Natural killer cell (primary cell): ENCODE measurements around the gene PRSS23. TPM values are rescaled to one million over a fixed set of nuclear protein-coding genes. Genes with fewer than 3 reads are reported as not detected.

Source experiments
- ATAC-seq, 3 donors: fragments of 150-1000 bp in 2 of 3; fragments of 200-7000 bp in 1 of 3; cut with Tn5 transposase; 1 replicate in 1 of 3; 2 replicates in 2 of 3; pipeline ENCODE4 v1.10.0; 2021; ENCODE audit warnings: mild to moderate bottlenecking in 2 of 3, moderate library complexity in 2 of 3
- DNase-seq, 2 donors: peaks; one replicate each; pipeline versions ENCODE4 v3.0.0 to v3.0.0-alpha.2; 2013 to 2021; ENCODE audit warnings: mixed read lengths in 1 of 2
- H3K27ac ChIP-seq: one replicate; pipeline ENCODE4 v1.5.1; 2013; ENCODE audit warnings: mild to moderate bottlenecking, low read length
- H3K27me3 ChIP-seq: one replicate; pipeline ENCODE4 v1.6.1; 2013; ENCODE audit warnings: low read length; ENCODE audit not compliant: control insufficient read depth, insufficient read depth
- H3K36me3 ChIP-seq: one replicate; pipeline ENCODE4 v1.6.1; 2013; ENCODE audit warnings: low read length; ENCODE audit not compliant: control insufficient read depth, insufficient read depth
- H3K4me1 ChIP-seq: one replicate; pipeline ENCODE4 v1.6.1; 2013; ENCODE audit warnings: low read length; ENCODE audit not compliant: control insufficient read depth, insufficient read depth
- H3K4me3 ChIP-seq: one replicate; pipeline ENCODE4 v1.5.1; 2013; ENCODE audit warnings: low read length
- H3K9me3 ChIP-seq: one replicate; pipeline ENCODE4 v1.6.1; 2013; ENCODE audit warnings: low read length; ENCODE audit not compliant: control insufficient read depth, insufficient read depth
- H3K27ac Mint-ChIP-seq, 2 donors: one replicate each; pipeline ENCODE4 v1.8.0; 2022; ENCODE audit warnings: mild to moderate bottlenecking in 2 of 2, mixed read lengths in 2 of 2, moderate library complexity in 1 of 2
- H3K27me3 Mint-ChIP-seq, 2 donors: one replicate each; pipeline ENCODE4 v1.8.0; 2022; ENCODE audit warnings: low read depth in 2 of 2, mixed read lengths in 2 of 2
- H3K36me3 Mint-ChIP-seq: one replicate; pipeline ENCODE4 v1.8.0; 2022; ENCODE audit warnings: mixed read lengths
- H3K4me1 Mint-ChIP-seq, 2 donors: one replicate each; pipeline ENCODE4 v1.8.0; 2022; ENCODE audit warnings: mixed read lengths in 2 of 2
- H3K4me3 Mint-ChIP-seq: one replicate; pipeline ENCODE4 v1.8.0; 2022; ENCODE audit warnings: mild to moderate bottlenecking, moderate library complexity, mixed read lengths
- H3K9me3 Mint-ChIP-seq, 2 donors: one replicate each; pipeline ENCODE4 v1.8.0; 2022; ENCODE audit warnings: mixed read lengths in 2 of 2
- WGBS: methylation state at CpG from one replicate; pipeline ENCODE4 v1.1.7; 2013; ENCODE audit warnings: missing lambda C conversion rate; ENCODE audit not compliant: insufficient coverage; 5-methylcytosine and 5-hydroxymethylcytosine counted together
- intact Hi-C: fragments of 100-400 bp; cut with micrococcal nuclease; formaldehyde crosslinking; loops from one replicate; pipeline ENCODE4 v1.14.2; 2022
- total RNA-seq, 4 donors: library from RNA; stranded (reverse); fragments of 120-200 nt in 1 of 4; gene quantifications; one replicate each; pipeline versions ENCODE4 v1.2.3 to v1.2.4, GENCODE V29; 2013 to 2022
- TF ChIP-seq, protein P1 (sequence below): fragments of 200-600 bp; IDR thresholded peaks from one replicate; pipeline ENCODE4 v1.8.0; 2022; ENCODE audit warnings: antibody characterized with exemption

The PRSS23 gene
- total RNA-seq, 3 donors from 2014 or later (not counting 1 experiment from before 2014, with no cell fraction given) = 79.3 to 96.5 (median 84.3) TPM

DNA sequence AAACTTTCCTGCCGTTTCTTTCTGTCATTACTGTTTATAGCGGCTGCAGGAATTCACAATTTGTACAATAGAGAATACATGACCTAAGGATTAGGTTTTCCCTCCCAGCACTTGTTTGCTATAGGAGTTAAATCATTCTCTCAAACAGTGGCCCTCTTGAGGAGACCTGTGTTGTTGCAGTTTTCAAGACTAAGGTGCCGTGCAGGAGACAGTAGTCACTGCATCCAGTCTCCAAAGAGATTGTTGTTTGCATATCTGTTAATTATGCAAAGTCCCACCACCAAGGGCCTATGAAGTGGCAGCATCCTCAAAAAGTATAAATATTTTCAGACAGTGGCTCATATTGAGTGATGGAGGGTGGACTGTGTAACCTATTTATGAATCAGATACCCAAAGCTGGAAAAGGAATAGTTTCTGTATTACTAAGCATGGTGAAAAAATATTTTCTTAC lies 2.3 kb downstream of the PRSS23 start:
- H3K4me3 ChIP-seq = peak overlapping the region; percentile 75
- TF ChIP-seq, protein P1, sequence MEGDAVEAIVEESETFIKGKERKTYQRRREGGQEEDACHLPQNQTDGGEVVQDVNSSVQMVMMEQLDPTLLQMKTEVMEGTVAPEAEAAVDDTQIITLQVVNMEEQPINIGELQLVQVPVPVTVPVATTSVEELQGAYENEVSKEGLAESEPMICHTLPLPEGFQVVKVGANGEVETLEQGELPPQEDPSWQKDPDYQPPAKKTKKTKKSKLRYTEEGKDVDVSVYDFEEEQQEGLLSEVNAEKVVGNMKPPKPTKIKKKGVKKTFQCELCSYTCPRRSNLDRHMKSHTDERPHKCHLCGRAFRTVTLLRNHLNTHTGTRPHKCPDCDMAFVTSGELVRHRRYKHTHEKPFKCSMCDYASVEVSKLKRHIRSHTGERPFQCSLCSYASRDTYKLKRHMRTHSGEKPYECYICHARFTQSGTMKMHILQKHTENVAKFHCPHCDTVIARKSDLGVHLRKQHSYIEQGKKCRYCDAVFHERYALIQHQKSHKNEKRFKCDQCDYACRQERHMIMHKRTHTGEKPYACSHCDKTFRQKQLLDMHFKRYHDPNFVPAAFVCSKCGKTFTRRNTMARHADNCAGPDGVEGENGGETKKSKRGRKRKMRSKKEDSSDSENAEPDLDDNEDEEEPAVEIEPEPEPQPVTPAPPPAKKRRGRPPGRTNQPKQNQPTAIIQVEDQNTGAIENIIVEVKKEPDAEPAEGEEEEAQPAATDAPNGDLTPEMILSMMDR = peak; percentile 60
- H3K9me3 ChIP-seq = no peaks in the 10 kb centered on the region
- WGBS = 51% methylated on average over 3 of the region's 3 CpGs
- H3K36me3 ChIP-seq = peaks cover 1% of the 10 kb centered on the region
- Mint-ChIP-seq H3K4me1 (peaks cover 71 to 74% of the 10 kb centered on the region in 2 donors), H3K9me3 (no peaks in the 10 kb centered on the region), H3K4me3 (peak overlapping the region; percentile 96), H3K36me3 (no peaks in the 10 kb centered on the region), H3K27me3 (no peaks in the 10 kb centered on the region), H3K27ac (peak overlapping the region; percentile 88 to 95)
- intact Hi-C loops = loop anchor here (2.0 to 5.0 kb wide), 2 partner anchors 190 to 316 kb away; no protein-coding TSS in a partner anchor
- peak overlapping the region; percentile 10 for H3K27ac ChIP-seq
- ATAC-seq (peak in 2 of 3 donors; percentile 27 to 32), DNase-seq (peak in 1 of 2 donors; percentile 43)
- H3K27me3 ChIP-seq = no peaks in the 10 kb centered on the region
- peaks cover 46% of the 10 kb centered on the region for H3K4me1 ChIP-seq

DNA sequence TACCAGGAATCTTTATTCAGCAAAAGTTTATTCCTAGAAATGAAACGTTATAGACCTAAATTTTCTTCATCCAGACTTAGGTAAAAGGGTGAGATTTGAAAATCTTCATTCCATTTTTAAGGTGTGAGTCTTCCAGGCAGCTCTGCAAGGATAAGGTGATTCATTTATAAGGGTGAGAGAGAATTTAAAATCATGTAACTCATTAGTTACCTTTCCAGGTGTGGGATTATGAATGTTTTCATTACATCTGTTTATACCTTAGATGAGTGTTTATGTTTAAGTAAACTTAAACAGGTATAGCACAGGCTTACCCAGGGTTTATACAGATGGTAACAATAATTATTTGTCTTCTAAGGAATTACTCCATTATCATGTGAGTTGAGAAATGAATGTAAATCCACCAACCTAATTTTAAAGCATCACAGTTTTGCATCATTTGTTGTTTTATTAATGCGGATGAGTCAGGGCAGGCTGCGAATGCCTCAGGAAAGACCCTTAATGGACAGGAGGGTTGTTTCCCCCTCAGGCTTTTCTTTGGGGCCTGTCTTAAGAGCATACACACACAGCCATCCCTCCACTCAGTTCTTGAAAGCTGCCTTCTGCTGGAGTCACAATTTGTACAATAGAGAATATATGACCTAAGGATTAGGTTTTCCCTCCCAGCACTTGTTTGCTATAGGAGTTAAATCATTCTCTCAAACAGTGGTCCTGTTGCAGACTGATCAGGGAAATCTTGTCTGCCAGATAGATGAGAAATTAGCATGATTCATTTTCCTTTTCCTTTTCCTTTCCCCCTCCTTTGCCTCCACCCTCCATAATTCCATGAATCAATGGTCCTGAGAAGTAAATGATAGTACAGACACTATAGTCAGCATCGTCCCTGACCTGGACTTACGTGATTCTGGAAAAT lies 3.0 kb downstream of the PRSS23 start:
- Mint-ChIP-seq H3K9me3 (no peaks in the 10 kb centered on the region), H3K27me3 (no peaks in the 10 kb centered on the region), H3K27ac (peak overlapping the region; percentile 88 to 95), H3K36me3 (no peaks in the 10 kb centered on the region), H3K4me3 (peak overlapping the region; percentile 96), H3K4me1 (peaks cover 79 to 81% of the 10 kb centered on the region in 2 donors)
- no peaks in the 10 kb centered on the region for H3K9me3 ChIP-seq
- peak overlapping the region; percentile 35 for H3K27ac ChIP-seq
- WGBS = 96% methylated on average over 4 of the region's 5 CpGs
- H3K36me3 ChIP-seq = peaks cover 7% of the 10 kb centered on the region
- H3K4me3 ChIP-seq = no peak overlapping the region
- intact Hi-C loops = loop anchor here (2.0 to 5.0 kb wide), 2 partner anchors 191 to 317 kb away; no protein-coding TSS in a partner anchor
- no peak for DNase-seq
- ATAC-seq = no peak
- peaks cover 53% of the 10 kb centered on the region for H3K4me1 ChIP-seq
- H3K27me3 ChIP-seq = no peaks in the 10 kb centered on the region
- TF ChIP-seq, protein P1 = no peak

DNA sequence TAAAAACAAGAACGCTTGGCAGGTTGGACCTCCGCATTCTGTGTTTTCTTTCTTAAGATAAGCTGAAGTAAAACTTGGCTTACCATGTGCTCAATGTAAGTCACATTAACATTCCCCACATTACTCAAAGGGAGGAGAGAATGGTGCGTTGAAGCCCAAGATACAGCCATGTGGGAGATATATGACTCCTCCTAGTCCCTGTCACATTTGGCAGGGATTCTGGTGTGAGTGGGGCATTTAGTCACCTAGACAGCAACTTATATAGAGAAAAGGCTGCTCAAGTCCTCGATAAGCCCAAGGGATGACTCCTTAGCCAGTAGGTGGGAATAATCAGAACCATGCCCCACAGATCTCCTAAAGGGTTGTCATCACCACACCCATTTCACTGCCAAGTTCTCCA lies 4.6 kb downstream of the PRSS23 start:
- peak overlapping the region; percentile 73 for H3K4me3 Mint-ChIP-seq
- H3K4me1 ChIP-seq = peaks cover 47% of the 10 kb centered on the region

More for the DNA sequence above, 4.6 kb downstream of the PRSS23 start:
- H3K9me3 Mint-ChIP-seq = no peaks in the 10 kb centered on the region
- H3K4me1 Mint-ChIP-seq = peaks cover 90% of the 10 kb centered on the region in 2 donors
- no peaks in the 10 kb centered on the region for H3K9me3 ChIP-seq
- no peaks in the 10 kb centered on the region for H3K27me3 ChIP-seq
- intact Hi-C loops = loop anchor here (5.0 kb wide), 2 partner anchors 133 to 193 kb away; partner anchors contain the start of gene ME3
- peak overlapping the region; percentile 87 to 95 for H3K27ac Mint-ChIP-seq
- DNase-seq (no peak), ATAC-seq (no peak)
- H3K27ac ChIP-seq = peak overlapping the region; percentile 88
- peaks cover 2% of the 10 kb centered on the region for H3K36me3 Mint-ChIP-seq
- peaks cover 7% of the 10 kb centered on the region for H3K36me3 ChIP-seq
- WGBS = 97% methylated on average over 3 of the region's 4 CpGs
- TF ChIP-seq, protein P1 = no peak
- no peak overlapping the region for H3K4me3 ChIP-seq
- no peaks in the 10 kb centered on the region for H3K27me3 Mint-ChIP-seq
